HepG2 (cell line): ENCODE measurements around the gene CCDC6. TPM values are rescaled to one million over a fixed set of nuclear protein-coding genes. Genes with fewer than 3 reads are reported as not detected.

Experiments used
- ATAC-seq: fragments of 200-7000 bp; cut with Tn5 transposase; 3 replicates; pipeline ENCODE4 v1.9.1; 2020; ENCODE audit warnings: mild to moderate bottlenecking, moderate library complexity
- BruUV-seq: library from RNA; stranded (reverse); fragments of 400-500 nt; replicated peaks from 2 replicates; lab custom pipeline; 2021; lab: Mats Ljungman, UMichigan
- CTCF ChIA-PET: fragments of 300-600 bp; formaldehyde crosslinking; extraction: SDS; loops from one replicate; lab custom pipeline; 2021; ENCODE audit warnings: low total read pairs, inconsistent platforms, low intra/inter-chr PET ratio; lab: Yijun Ruan, JAX
- POLR2A ChIA-PET: fragments of 350-600 bp; sonication (Branson Sonifier 250); formaldehyde crosslinking; loops from one replicate; lab custom pipeline; 2020; ENCODE audit warnings: antibody characterized with exemption, inconsistent platforms; lab: Yijun Ruan, JAX
- DNase-seq: peaks from one replicate; pipeline ENCODE4 v3.0.0-alpha.2; 2015; ENCODE audit warnings: low spot score
- FAIRE-seq: peaks from 3 replicates; lab custom pipeline; 2011; peaks lifted over from hg19 to GRCh38; lab: Jason Lieb, UNC
- H2AFZ ChIP-seq: one replicate; pipeline ENCODE4 v1.6.1; 2011; ENCODE audit warnings: low read length, inconsistent platforms
- H3K27ac ChIP-seq: fragments of 300-600 bp; 3 replicates; pipeline ENCODE4 v1.8.0; 2011; ENCODE audit warnings: mixed run types, mild to moderate bottlenecking, mixed read lengths, low read length, inconsistent platforms; ENCODE audit not compliant: insufficient read depth; ENCODE audit errors: extremely low read length
- H3K27me3 ChIP-seq, 2 experiments: fragments of 200-600 bp in 1 of 2; 2 replicates in 1 of 2; 3 replicates in 1 of 2; pipeline versions ENCODE4 v1.6.0 to v1.8.0; 2011; ENCODE audit warnings: low read length in 2 of 2, mild to moderate bottlenecking in 2 of 2, moderate library complexity in 2 of 2, inconsistent platforms in 1 of 2; ENCODE audit not compliant: insufficient read depth in 2 of 2, control insufficient read depth in 1 of 2
- H3K36me3 ChIP-seq, 2 experiments: fragments of 200-600 bp in 1 of 2; replicated peaks in 1 of 2; 2 replicates in 1 of 2; 3 replicates in 1 of 2; pipeline versions ENCODE4 v1.5.1 to v1.8.0; 2011; ENCODE audit warnings: low read length in 2 of 2, inconsistent platforms in 1 of 2; ENCODE audit not compliant: insufficient read depth in 2 of 2, control insufficient read depth in 1 of 2
- H3K4me1 ChIP-seq: 2 replicates; pipeline ENCODE4 v1.5.1; 2012; ENCODE audit warnings: low read length, inconsistent platforms; ENCODE audit not compliant: insufficient read depth
- H3K4me2 ChIP-seq: 2 replicates; pipeline ENCODE4 v1.6.0; 2011; ENCODE audit warnings: low read depth, low read length, inconsistent platforms
- H3K4me3 ChIP-seq, 3 experiments: fragments of 200-600 bp in 1 of 3; sonication (generic), shearing (Covaris generic) in 1 of 3; replicated peaks in 1 of 3; 2 replicates each; pipeline ENCODE4 v1.5.1; 2011 to 2016; ENCODE audit warnings: low read length in 3 of 3, inconsistent platforms in 2 of 3, low read depth in 2 of 3, mild to moderate bottlenecking in 2 of 3, control low read depth in 1 of 3, mixed read lengths in 1 of 3; ENCODE audit not compliant: insufficient read depth in 1 of 3
- H3K79me2 ChIP-seq: one replicate; pipeline ENCODE4 v1.6.1; 2011; ENCODE audit warnings: low read length, inconsistent platforms; ENCODE audit not compliant: insufficient read depth
- H3K9ac ChIP-seq: 2 replicates; pipeline ENCODE4 v1.6.0; 2011; ENCODE audit warnings: mild to moderate bottlenecking, low read depth, low read length, inconsistent platforms; ENCODE audit not compliant: insufficient read depth
- H3K9me3 ChIP-seq: 2 replicates; pipeline ENCODE4 v1.5.1; 2012; ENCODE audit warnings: mild to moderate bottlenecking, low read length
- H4K20me1 ChIP-seq: 2 replicates; pipeline ENCODE4 v1.6.0; 2011; ENCODE audit warnings: inconsistent platforms, mild to moderate bottlenecking, low read length, moderate library complexity; ENCODE audit not compliant: insufficient read depth
- CREBL2 ChIP-seq: sonication (generic); formaldehyde crosslinking; IDR thresholded peaks from 2 replicates; pipeline ENCODE4 v1.8.1; 2023; ENCODE audit warnings: missing genetic modification reagents, mild to moderate bottlenecking, borderline replicate concordance
- MLLT10 ChIP-seq: sonication (generic); formaldehyde crosslinking; IDR thresholded peaks from 2 replicates; pipeline ENCODE4 v1.4.0; 2020; ENCODE audit warnings: missing genetic modification reagents
- NCOR1 ChIP-seq: fragments of 200-600 bp; sonication (generic); IDR thresholded peaks from 2 replicates; pipeline ENCODE4 v1.7.0; 2017; ENCODE audit warnings: antibody characterized with exemption, low read length, borderline replicate concordance
- ZNF318 ChIP-seq: sonication (generic); formaldehyde crosslinking; IDR thresholded peaks from 2 replicates; pipeline ENCODE4 v1.4.0; 2020; ENCODE audit warnings: mild to moderate bottlenecking, missing genetic modification reagents
- ZNF333 ChIP-seq: sonication (generic); formaldehyde crosslinking; IDR thresholded peaks from 2 replicates; pipeline ENCODE4 v1.4.0; 2020; ENCODE audit warnings: mild to moderate bottlenecking, missing genetic modification reagents, borderline replicate concordance
- ZNF33B ChIP-seq: sonication (generic); formaldehyde crosslinking; IDR thresholded peaks from 2 replicates; pipeline ENCODE4 v1.5.1; 2020; ENCODE audit warnings: mild to moderate bottlenecking, missing genetic modification reagents
- ZNF563 ChIP-seq: sonication (generic); formaldehyde crosslinking; IDR thresholded peaks from 2 replicates; pipeline ENCODE4 v1.8.0; 2022; ENCODE audit warnings: mild to moderate bottlenecking, moderate library complexity, missing genetic modification reagents
- in situ Hi-C: cut with HindIII; loops from 2 replicates; pipeline ENCODE4 v1.10.0; 2017; ENCODE audit warnings: low pct_unique_long_range_greater_than_20kb; ENCODE audit not compliant: extremely low pct_ligation_motif_present
- intact Hi-C: fragments of 100-400 bp; cut with micrococcal nuclease; formaldehyde crosslinking; loops from one replicate; pipeline ENCODE4 v1.10.0; 2022; ENCODE audit not compliant: unreplicated experiment
- polyA plus RNA-seq, 8 experiments: library from polyadenylated mRNA; depleted of rRNA in 3 of 8; stranded (reverse) in 7 of 8; unstranded in 1 of 8; fragments of >200 nt; fragmentation: Illumina TruSeq in 4 of 8; extraction: Trizol in 4 of 8; gene quantifications; 2 replicates each; pipeline versions ENCODE4 v1.2.1 to v1.2.3, GENCODE V29; 2011 to 2016; ENCODE audit warnings: low read depth in 4 of 8, missing spikeins in 1 of 8, mixed read lengths in 1 of 8; ENCODE audit not compliant: insufficient read depth in 1 of 8
- total RNA-seq, 5 experiments: library from RNA; depleted of rRNA; stranded (reverse); fragments of >200 nt; fragmentation: Illumina TruSeq; extraction: Trizol; gene quantifications; 2 replicates each; pipeline ENCODE4 v1.2.3, GENCODE V29; 2016; ENCODE audit warnings: low read depth in 1 of 5

The CCDC6 gene
- total and polyA plus RNA-seq, 2 of the 13 experiments (the other 11 are each of a cell fraction or from before 2014, with no cell fraction given) = 17.9 to 18.3 TPM

- no peak for TF ChIP-seq ZNF318 (CRISPR knock-in tag)
- no peak for TF ChIP-seq MLLT10 (CRISPR knock-in tag)
- TF ChIP-seq, all 625 proteins: peak for 10
Measured at GRCh38 chr10:59741583-59741982, 164.8 kb downstream of the CCDC6 start (continued).

GRCh38 chr10:59741048-59741447 lies 165.3 kb downstream of the CCDC6 start:
- CTCF ChIA-PET = no interaction called here
- no peak for ATAC-seq
- H3K36me3 ChIP-seq = no peaks in the 10 kb centered on the region
- TF ChIP-seq CREBL2 (no peak), ZNF333 (CRISPR knock-in tag) (no peak), ZNF33B (no peak), ZNF563 (CRISPR knock-in tag) (no peak), NCOR1 (no peak)
- TF ChIP-seq, all 625 proteins: peak for 0
- Histone ChIP-seq H3K79me2 (no peaks in the 10 kb centered on the region), H3K9ac (no peak overlapping the region), H2AFZ (no peak overlapping the region), H3K4me3 (no peak overlapping the region), H3K4me2 (no peak overlapping the region), H3K27ac (no peak overlapping the region), H4K20me1 (no peaks in the 10 kb centered on the region), H3K4me1 (peaks cover 7% of the 10 kb centered on the region), H3K9me3 (no peaks in the 10 kb centered on the region), H3K27me3 (no peaks in the 10 kb centered on the region)
- intact Hi-C loops = no loop called here
- POLR2A ChIA-PET = no interaction called here
- no peak for DNase-seq
- no TSS peak for BruUV-seq
- FAIRE-seq = no peak
- in situ Hi-C loops = no loop called here
